UCSD-AML1 (cell line): Measurements from ENCODE around the gene HYDIN.

Experiments used
- DNase-seq: peaks from one replicate; lab custom pipeline; 2025; ENCODE audit not compliant: unreplicated experiment; lab: John Stamatoyannopoulos, UW

Gene HYDIN

DNA sequence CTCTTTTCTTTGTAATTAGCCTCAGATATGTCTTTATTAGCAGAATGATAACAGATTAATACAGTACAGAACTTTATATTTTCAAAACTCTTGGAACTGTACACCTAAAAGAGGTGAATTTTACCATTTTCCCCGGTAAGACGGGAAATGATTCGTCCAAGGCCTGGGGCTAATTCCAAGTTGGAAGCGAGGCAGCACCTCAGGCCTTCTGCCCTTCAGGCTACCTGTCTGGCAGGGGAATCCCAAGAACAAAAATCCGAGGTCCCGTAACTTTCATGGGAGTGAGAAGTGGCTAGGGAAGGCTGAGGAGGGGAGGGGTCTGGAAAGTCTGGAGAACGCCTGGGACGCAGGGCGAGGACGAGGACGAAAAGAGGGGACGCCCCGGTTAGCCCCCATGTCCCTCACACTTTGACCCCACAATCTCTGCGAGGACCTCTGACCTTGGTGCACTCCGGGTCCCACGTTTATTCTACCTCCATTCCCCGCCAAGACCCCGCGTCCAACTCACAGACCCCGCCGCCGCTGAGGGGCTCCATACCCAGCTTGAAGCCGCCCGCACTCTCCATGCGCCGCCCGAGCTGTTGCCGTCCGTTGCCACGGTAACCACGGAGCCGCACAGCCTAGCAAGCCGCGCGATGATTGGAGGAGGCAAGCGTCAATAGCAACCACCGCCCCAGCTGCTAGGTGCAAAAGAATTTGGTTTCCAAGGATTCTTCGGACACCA lies at the start of gene HYDIN:
HYDIN (minus strand) TSS at position 601 of the 724 bp plus-strand sequence. CDS start 43,827 bp downstream, outside the sequence.
- DNase-seq: no peak

DNA sequence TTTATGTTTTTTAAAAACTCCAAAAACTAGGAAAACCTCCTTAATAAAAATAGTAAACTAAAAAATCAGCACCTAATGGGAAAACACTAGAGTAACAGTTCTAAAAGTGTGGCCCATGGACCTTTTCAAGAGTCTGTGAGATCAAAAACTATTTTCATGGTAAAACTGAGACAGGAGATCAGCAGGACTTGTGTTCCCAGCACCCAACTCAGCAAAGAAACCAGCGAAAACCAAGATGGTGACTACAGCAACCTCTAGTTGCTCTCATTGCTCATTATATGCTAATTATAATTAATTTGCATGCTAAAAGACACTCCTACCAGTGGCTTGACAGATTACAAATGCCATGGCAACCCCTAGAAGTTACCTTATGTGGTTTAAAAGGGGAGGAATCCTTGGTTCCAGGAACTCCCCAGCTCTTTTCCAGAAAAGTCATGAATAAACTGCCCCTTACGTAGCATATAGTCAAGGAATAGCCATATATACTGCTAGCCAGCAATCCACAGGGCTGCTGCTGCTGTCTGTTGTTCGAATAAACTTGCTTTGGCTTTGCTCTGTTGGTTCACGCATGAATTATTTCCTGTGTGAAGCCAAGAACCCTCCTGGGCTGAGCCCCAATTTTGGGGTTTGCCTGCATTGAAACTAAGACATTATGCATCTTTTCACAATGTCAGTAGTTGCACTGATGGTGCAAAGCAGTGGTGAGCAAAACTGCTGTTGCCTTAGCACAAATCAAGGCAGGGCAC lies 46.2 kb upstream of the HYDIN start:
- no peak for DNase-seq

DNA sequence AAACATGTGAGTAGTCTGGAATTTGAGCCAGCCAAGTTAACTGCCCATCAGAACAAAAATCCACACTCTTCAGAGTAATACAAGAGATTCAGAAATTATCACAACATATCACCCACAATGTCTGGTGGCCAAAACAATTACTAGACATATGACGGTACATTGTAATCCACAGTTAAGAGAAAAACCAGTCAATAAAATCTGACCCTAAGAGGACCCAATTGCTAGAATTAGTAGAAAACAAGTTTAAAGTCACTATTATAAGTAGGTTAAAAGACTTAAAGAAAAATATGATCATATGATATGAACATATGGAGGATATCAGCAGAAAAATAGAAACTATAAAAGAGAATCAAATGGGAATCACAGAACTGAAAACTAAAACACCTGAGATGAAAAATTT lies 42.9 kb upstream of the HYDIN start:
- DNase-seq: no peak

DNA sequence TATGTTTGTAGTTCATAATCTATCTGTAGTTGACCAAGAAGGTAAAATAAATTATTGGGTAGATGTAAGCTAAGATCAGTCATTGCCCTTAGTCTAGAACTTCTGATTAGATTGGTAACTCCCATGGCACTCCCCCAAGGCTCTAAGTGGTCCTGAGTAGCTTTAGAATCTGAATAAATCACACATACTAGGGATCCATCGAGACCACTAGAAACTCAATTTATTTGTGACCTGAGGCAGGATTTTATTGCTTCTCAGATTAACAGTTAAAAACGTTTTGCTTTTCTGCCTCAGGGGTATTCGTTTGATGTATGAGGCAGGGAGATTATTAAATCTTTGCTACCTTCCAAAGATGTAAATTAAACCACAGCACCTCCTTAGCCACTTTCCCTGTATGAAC lies 33.8 kb upstream of the HYDIN start:
- DNase-seq: no peak

DNA sequence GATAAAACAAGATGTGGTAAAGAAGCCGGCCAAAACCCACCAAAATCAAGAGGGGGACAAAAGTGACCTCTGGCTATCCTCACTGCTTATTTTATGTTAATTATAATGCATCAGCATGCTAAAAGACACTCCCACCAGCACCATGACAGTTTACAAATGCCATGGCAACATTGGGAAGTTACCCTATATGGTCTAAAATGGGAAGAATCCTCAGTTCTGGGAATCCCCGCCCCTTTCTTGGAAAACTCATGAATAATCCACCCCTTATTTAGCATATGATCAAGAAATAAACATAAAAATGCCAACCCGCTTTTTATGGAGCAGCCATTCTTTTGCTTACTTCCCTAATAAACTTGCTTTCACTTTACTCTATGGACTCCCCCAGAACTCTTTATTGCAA lies 33.1 kb upstream of the HYDIN start:
- DNase-seq: no peak

DNA sequence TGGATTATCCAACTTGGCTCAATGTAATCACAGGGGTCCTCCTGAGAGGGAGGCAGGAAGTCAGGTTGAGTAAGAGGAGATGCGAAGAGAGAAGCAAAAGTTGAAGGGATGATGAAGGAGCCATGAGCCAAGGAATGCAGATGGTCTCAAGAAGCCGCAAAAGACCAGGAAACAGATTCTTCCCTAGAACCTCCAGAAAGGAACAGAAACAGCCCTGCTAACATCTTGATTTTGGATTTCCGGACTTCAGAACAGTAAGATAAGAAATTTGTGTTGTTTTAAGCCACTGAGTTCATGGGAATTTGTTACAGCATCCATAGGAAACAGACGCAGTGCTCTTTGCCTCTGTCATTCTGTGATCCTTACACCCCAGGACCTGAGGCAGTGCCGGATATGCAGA lies 31.9 kb upstream of the HYDIN start:
- DNase-seq: no peak

DNA sequence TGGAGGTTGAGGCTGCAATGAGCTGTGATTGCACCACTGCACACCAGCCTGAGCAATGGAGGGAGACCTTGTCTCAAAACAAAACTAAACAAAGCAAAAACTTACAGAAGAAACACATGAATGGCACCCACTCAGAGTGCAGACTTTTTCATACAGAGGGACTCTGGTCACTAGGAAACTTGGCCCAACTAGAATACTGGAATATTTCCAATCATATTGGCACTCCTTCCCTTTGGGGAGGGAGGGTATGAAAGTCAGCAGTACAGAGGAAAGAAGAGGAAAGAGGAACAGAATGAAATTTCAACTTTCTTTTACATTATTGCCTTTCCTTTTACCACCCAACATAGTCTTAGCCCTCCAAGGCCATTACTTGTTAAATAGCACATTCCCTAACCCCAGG lies 30.5 kb upstream of the HYDIN start:
- DNase-seq: no peak

DNA sequence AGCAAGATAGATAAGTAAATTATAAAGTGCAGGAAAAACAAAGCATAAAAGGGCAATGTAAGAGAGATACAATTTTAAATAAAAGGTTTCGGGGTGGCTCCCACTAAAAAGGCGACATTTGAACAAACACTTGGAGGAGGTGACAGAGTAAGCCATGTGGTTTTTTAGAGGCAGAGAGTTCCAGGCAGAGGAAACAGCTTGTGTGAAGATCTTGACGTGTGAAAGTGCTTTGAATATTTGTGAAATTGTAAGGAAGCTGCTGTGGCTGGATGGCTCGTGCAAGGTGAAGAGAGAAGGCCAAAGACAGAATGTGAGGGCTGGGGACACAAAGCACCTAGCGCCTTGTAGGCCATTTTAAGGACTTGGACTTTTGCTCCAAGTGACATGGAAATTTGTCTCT lies 28.6 kb upstream of the HYDIN start:
- DNase-seq: no peak

DNA sequence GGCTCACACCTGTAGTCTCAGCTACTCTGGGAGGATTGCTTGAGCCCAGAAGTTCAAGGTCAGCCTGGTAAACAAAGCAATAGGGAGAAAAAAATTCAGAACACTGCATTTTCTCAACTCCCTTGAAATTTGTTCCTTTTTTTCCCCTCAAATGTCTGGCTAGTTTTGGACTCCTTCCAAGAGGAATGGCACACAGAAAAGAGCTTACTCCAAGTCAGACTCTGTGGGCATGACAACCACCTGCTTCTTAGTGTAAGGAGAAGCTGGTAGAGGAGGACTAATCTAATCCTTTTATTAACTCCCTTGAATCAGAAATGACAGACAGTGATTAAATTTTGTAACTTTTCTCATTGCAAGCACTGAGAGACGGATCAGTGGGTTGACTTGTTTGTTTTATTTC lies 27.9 kb upstream of the HYDIN start:
- DNase-seq: no peak

DNA sequence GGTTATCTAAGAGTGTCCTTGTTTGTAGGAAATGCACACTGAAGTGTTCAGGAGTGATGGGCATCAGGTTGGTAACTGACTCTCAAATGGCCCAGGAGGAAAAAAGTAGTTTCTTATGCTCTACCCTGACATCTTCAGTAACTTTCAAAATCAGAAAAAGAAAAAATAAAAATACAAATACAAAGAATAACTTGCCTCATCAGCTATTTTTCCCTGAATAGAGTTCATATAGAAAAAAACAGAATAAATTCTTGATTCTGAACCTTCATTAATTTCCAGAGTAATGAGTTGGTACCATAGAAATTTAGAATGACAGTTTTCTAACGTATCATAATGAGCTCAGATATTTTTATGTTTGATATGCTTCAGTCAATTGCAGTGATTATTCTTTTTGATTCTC lies 27.2 kb upstream of the HYDIN start:
- DNase-seq: no peak

DNA sequence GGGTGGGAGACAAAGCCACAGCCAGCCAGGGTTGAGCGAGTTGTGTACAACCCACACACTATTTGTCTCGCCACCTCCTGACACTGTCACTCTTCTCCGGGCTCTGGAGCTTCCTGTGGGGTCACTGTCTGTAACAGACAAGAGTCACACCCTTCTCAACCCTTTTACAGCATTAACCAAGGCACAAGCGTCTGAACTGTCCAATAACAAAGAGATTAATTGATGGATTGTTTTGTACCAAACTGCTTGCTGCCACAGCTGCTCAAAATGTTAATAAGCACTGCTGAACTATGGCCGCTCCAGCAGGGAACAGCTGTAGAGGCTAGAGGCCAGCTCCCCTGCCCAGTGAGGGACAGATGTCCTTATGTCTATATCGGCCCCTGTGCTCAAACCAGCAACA lies 25.2 kb upstream of the HYDIN start:
- DNase-seq: no peak

DNA sequence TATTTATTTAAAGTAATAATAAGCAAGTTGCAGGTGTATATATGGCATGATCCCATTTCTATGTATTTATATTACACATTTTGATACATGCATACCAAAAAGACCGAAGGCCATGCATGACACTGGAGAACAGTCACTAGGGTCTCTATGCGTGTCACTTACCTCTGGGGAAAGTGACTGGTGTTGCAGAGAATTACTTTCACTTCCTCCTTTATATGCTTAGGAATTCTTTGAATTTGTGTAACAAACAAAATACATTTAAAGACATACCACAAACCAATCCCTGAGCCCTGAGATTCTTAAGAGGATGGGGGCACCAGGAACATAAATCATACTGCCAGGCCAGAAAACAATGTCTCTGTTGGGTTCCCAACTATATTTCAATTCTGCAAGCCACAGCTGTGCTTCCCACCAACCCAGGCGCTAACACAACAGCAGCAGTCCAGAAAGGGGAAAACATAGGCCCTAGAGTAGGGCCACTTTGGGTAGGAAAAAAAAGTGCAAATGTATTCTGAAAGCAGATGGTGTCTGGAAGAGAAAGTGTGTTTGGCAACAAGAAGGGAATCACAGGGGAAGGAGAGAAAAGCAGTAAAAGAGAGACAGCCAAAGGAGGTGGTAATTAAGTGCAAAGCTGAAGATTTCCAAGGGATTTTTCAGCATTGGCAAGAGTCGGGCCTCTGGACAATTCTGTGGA lies 24.5 kb upstream of the HYDIN start:
- no peak for DNase-seq

DNA sequence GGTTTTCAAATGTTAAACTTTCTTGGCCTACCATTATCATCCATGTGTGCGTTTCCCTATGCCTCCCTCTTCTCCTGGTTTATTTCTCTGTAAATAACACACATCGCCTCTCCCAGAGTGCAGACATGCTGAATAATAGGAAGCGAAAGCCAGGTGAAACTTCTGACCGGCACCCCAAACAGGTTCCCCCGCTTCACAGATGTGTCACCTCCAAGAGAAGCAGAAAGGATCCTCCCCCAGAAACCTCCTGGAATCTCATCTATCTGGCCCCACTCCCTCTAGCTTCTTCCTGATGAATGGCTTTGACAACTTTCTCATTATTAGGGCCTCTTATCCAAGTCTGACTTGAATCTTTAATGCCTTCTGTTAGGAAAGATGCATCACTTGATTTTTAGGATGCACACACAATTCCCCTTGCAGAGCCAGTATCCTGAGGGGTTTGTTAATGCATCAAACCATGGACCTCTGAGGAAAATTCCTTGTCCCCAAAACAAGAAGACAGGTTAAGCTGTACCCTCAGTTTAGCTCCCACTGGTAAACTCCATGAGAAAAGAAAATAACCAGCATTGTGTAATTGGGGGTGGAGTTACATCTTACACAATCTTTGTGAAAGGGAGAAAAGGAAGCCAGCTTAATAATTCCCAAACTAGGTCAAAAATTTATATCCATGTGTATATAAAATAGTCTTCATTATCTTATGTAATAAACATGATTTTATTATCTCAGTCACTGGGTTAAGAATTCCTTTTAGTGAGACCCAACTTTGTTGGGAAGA lies 20.1 kb upstream of the HYDIN start:
- no peak for DNase-seq

DNA sequence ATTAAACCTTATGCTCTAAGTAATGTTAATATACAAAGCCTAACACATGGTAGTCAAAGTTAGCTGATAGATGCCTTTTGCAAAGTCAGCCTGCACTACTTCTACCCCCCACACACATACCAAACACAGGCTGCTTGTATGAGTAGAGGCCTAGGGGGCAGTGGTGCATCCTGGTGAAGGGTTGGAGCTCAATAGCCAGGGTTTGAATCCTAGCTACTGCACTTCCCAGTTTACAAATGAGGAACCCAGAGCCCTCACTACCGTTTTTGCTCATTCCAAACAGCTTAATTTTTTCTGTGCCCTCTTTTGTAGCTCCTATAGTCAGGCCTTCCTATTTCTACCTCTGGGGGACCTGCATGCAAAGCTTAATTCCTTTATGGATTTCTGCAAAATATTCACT lies 18.9 kb upstream of the HYDIN start:
- peak; percentile 17 for DNase-seq

DNA sequence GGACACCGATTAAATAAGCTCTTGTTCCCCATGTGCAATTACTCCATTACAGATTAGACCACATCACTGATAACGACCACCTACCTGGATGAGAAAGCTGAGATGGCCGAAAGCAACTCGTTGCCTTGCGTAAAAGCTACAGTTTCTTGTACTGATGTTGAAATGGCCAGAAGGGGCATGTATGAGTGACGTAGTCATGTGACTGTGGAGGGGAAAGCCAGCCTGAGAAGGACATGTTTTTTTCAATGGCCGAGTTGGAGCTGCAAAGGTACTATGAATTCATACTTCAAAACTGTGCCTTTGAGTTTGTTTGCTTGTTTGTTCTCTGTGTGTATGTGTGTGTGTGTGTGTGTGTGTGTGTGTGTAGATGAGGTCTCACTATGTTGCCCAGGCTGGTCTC lies 17.0 kb upstream of the HYDIN start:
- DNase-seq: no peak

DNA sequence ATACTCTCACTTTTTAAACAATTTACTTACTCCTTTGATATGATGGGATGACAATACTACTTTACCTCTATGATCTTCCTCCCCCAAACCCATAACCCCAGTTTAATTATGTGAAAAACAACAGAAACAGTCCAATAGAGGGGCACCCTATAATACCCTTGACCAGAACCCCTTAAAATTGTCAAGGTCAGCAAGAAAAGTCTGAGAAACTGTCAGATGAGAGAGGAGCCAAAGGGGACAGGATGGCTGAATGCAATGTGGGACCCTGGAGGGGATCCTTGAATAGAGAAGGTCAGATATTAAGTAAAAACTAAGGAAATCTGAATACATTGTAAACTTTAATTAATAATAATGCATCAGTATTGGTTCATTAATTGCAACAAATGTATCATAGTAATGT lies 15.8 kb upstream of the HYDIN start:
- no peak for DNase-seq

DNA sequence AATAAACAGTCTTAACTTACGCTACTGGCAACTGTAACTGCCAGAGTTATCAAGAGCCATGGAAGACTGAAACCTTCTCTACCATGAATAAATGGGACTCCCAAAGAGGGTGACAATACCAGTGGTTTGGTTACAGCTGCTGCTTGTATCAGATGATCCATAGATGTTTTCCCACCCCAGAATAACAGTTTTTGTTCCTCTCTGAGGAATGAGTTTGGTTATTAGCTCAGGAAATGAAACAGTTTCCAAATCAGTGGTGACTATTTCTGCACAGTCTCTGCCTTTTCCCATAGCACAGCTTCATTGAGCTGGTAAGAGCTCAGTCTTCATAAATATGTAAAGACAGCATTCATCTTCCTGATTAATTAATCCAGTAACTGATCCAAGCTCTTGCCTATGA lies 14.0 kb upstream of the HYDIN start:
- no peak for DNase-seq

DNA sequence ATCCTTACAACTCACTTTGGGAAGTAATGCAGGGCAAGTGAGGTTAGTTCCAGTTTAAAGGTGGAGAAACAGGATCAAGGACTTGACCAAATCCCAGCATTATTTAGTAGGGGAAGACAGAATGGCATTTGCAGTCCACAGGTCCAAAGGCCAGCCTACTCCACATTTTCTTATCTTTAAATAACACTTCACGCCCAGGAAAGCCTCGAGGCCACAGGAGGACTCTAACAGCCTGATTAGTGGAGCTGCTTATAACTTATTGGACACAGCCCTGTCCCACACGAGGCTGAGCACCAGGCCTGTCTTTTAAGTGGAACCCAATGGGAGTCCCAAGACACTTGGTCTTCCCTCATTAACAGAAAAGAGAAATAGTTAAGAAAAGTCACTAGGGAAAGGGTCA lies 12.1 kb upstream of the HYDIN start:
- DNase-seq: no peak

DNA sequence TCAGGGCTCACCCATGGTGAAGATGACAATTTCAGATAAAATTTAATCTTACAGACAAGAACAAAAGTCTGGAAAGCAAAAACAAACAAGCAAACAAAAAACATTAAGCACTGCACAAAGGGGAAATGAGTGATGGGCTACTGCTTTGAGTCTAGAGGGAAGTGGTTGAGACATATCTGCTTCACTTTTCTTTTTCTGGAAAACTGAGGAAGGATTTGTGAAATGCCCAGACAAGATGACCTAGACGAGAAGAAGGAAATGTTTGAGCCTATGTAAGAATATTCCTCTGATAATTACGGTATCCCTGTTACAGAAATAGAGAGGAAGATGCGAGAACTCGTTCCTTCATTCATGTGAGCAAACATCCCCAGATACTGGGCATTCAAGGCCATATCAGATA lies 11.5 kb upstream of the HYDIN start:
- DNase-seq: no peak

DNA sequence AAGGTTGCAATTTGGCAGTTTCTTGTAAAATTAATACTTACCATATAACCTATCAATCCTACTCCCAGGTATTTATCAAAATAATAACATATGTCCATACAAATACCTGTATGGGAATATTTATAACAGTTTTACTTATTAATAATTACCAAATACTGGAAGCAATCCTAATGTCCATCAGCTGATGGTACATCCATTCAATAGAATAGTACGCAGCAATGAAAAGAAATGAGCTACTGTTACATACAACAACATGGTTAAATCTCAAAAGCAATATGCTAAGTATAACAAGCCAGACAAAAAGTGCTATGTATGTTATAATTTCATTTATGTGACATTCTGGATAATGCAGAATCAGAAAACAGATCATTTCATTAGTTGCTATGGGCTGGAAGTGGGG lies 1.2 kb downstream of the HYDIN start:
- DNase-seq: no peak
